Amygdala (tissue), 56 donors: Measurements from ENCODE around the gene HBD.

ENCODE experiments used
- DNase-seq, 56 donors: peaks; one replicate each; lab custom pipeline; 2025; lab: John Stamatoyannopoulos, UW

HBD gene

DNA sequence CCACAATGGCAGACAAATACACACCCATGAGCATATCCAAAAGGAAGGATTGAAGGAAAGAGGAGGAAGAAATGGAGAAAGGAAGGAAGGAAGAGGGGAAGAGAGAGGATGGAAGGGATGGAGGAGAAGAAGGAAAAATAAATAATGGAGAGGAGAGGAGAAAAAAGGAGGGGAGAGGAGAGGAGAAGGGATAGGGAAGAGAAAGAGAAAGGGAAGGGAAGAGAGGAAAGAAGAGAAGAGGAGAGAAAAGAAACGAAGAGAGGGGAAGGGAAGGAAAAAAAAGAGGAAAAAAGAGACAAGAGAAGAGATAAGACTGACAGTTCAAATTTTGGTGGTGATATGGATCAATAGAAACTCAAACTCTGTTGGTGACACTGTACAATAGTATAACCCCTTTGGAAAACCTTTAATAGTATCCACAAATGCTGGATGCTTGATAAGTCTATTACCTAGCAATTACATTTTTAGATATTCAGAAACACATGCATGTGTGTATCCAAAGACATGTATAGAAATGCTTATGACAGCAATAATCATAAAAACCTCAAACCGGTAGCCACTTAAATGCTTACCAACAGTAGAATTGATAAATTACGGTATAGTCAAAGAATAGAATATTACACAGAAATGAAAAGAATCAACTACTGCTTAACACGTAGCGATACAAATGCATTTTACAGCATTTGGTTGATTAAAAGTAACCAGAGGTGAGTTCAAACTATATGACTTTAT lies 1.2 kb upstream of the HBD start:
- no peak for DNase-seq

- no peak for DNase-seq
These were observed 976 bp downstream of the HBD start for GRCh38 chr11:5233307-5233706.

GRCh38 chr11:5232821-5233220 lies 1.5 kb downstream of the HBD start:
- no peak for DNase-seq

DNA sequence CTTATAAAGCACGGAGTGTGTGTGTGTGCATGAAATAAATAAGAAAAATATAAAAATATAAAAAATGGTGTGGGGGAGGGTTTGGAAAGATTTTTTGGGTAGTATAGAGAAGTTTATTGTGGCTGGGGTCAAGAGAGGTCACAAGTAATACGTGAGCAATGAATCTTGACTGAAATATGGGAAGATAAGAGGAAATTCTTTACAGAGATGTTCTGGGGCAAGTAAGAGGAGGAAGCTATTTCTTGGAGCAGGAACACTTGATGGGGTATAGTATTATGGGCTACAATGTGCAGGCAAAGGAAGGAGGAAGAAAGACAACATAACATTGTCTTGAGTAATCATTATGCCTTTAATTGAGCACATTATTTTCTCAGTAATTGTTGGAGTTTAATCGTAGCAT lies 2.1 kb downstream of the HBD start:
- no peak for DNase-seq

- no peak for DNase-seq
These were observed 3.2 kb downstream of the HBD start for GRCh38 chr11:5231111-5231510.

DNA sequence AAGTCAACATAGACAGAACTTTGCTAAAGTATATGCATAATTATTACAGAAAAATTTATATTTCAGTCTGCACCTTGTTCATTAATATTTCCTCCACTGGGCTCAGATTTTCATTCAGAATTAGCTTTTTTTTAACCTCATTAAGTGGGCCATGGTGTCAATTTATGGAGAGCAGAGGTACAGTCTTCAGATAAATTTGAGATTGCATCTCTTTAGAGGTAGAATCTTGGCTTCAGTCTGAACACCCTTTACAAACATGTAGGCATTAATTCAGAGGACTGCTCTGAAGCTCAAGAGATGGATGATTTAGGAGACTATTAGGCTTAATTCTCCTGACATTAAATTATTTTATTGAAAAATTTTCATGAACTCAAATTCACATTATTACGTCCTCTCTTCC lies 4.0 kb downstream of the HBD start:
- no peak for DNase-seq

DNA sequence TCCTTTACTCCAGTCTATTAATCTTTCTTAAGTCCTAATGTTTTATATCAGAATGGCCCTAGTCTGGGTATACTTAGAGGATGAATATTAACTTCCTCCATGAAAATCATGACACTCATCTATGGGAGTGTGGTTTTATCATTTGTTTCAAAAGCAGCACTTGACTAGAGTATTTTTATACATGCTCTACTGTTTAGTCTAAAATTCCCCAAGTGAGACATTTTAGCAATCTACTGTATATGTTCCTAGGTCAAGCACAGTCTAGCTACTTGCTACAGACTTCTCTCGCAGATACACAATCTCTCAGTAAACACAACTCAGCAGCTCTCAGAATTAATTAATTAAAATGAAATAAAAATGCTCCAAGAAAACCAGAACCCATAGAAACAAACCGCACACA lies 4.5 kb downstream of the HBD start:
- no peak for DNase-seq

DNA sequence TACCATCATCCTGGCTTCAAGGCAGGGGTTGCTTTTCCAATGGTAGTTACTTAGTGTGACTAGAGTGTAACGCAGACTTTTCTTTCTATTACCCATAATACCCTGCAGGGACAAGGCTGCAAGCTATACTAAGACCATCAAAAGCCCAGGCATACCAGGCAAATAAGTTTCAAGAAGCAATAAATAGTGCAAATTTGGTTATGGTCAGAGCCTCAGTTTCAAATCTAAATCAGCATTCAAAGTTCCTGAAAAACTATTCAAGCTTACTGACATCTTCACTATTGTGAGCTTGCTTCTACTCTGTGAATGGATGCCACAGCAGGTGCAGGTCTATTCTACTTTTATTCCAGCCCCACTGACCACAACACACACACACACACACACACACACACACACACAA lies 4.9 kb downstream of the HBD start:
- DNase-seq = no peak

DNA sequence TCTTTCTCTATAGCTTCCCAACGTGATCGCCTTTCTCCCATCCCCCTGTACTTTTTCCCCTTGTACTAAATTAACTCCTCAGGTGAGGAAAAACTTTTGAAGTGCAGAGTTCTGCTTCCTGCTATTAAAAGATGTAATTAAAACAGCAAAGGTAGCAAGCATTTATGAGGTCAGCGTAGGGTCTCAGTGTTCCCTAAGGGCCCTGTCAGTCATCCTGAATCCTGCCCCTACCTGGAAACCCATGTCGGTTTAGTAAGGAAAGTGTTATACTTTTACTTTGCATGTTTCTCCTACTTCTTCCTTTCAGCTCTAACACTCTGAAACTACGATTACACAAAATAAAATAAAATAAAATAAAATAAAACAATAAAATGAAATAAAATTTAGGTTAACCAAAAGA lies 6.2 kb downstream of the HBD start:
- DNase-seq = no peak

GRCh38 chr11:5227681-5228080 lies 6.6 kb downstream of the HBD start:
- no peak for DNase-seq

DNA sequence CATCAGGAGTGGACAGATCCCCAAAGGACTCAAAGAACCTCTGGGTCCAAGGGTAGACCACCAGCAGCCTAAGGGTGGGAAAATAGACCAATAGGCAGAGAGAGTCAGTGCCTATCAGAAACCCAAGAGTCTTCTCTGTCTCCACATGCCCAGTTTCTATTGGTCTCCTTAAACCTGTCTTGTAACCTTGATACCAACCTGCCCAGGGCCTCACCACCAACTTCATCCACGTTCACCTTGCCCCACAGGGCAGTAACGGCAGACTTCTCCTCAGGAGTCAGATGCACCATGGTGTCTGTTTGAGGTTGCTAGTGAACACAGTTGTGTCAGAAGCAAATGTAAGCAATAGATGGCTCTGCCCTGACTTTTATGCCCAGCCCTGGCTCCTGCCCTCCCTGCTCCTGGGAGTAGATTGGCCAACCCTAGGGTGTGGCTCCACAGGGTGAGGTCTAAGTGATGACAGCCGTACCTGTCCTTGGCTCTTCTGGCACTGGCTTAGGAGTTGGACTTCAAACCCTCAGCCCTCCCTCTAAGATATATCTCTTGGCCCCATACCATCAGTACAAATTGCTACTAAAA lies 7.5 kb downstream of the HBD start, which contains the start of gene HBB:
Gene HBB, minus strand, starts transcription at position 340 of the 579 bp plus-strand sequence. Its CDS starts 50 bp downstream, at position 290.
- no peak for DNase-seq

DNA sequence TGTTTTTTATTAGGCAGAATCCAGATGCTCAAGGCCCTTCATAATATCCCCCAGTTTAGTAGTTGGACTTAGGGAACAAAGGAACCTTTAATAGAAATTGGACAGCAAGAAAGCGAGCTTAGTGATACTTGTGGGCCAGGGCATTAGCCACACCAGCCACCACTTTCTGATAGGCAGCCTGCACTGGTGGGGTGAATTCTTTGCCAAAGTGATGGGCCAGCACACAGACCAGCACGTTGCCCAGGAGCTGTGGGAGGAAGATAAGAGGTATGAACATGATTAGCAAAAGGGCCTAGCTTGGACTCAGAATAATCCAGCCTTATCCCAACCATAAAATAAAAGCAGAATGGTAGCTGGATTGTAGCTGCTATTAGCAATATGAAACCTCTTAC lies 8.8 kb downstream of the HBD start:
- DNase-seq = no peak

- no peak for DNase-seq
These were observed 9.5 kb downstream of the HBD start for GRCh38 chr11:5224538-5225479.

GRCh38 chr11:5223686-5224085 lies 10.6 kb downstream of the HBD start:
- DNase-seq = no peak

- DNase-seq = no peak
These were observed 11.1 kb downstream of the HBD start for GRCh38 chr11:5223146-5223545.

DNA sequence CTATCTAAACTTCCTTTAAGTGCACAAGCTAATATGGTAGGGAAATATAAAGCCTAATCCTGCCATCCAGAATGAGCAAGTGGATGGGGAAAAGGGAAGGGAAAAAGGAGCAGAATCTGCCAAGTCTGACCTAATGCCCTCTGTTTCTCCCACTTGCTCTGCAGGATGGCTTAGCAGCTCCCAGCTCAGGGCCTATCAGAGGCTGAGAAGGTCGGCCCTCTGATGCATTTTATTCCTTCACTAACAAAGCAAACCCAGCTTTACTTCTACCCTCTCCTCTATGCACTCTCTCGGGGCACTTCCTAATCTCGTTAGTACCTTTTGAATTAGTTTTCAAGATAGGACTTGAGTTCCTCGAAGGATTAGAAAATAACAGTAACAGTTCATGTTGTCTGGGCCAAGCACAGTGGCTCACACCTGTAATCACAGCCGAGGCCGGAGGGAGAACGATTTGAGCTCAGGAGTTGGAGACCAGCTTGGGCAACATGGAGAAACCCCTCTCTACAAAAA lies 23.9 kb downstream of the HBD start:
- no peak for DNase-seq

DNA sequence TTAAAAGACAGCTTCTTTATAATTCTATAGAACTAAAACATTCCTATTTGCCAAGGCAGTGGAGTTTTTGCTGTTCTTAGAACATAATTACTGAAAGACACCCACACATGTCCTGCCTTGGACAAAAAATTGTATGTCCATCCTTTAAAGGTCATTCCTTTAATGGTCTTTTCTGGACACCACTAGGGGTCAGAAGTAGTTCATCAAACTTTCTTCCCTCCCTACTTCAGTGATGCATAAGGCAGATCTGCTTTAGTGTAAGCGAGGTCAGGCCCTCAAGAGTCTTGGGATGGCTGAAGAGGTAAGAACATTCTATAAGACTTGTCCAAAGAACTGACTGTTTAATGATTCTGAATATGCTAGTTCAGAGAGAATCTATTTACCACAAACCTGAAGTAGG lies 29.5 kb downstream of the HBD start:
- no peak for DNase-seq

- no peak for DNase-seq
These were observed 30.9 kb downstream of the HBD start for GRCh38 chr11:5203366-5203765.

DNA sequence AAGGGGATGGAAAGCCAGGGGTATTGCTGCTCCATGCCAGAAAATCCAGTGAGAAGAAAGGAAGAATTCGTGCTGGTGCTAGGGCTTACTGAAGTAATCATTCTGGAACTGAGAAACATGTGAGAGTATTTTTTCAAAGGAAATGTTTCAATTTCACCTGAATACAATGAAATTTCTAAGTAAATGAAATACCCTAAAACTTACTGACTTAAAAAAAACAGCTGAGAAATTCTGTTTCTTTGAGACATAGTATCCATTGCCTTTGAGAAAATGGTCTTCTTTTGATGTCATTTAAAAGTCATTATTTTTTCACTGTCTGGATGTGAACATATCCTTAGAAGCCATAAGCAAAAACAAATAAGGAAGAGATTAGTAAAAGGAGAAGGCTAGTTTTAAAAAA lies 33.7 kb downstream of the HBD start, which contains the start of gene OR51V1:
Gene OR51V1, minus strand, starts transcription at position 101 of the 400 bp plus-strand sequence. Its CDS starts 0 bp downstream, at position 101.
- DNase-seq = no peak

- DNase-seq = no peak
These were observed 36.0 kb downstream of the HBD start for GRCh38 chr11:5198285-5198684.

- DNase-seq = no peak
These were observed 36.7 kb downstream of the HBD start for GRCh38 chr11:5197536-5197935.
